Effector memory CD8-positive, alpha-beta T cell (primary cell): ENCODE data around the gene SLC39A3.

Experiments used
- ATAC-seq: fragments of 150-1000 bp; cut with Tn5 transposase; replicated peaks from 2 replicates; pipeline ENCODE4 v1.10.0; 2021; ENCODE audit warnings: mild to moderate bottlenecking, moderate library complexity
- DNase-seq, 3 experiments: peaks; one replicate each; pipeline ENCODE4 v3.0.0; 2021
- H3K27ac Mint-ChIP-seq, 2 donors: one replicate each; pipeline ENCODE4 v1.8.0; 2022; ENCODE audit warnings: mild to moderate bottlenecking in 2 of 2, mixed read lengths in 2 of 2, moderate library complexity in 2 of 2
- H3K27me3 Mint-ChIP-seq, 2 donors: one replicate each; pipeline ENCODE4 v1.8.0; 2022; ENCODE audit warnings: mixed read lengths in 2 of 2
- H3K36me3 Mint-ChIP-seq: one replicate; pipeline ENCODE4 v1.8.0; 2022; ENCODE audit warnings: mild to moderate bottlenecking, moderate library complexity, mixed read lengths; ENCODE audit not compliant: insufficient read depth
- H3K4me1 Mint-ChIP-seq, 2 donors: one replicate each; pipeline ENCODE4 v1.8.0; 2022; ENCODE audit warnings: low read depth in 2 of 2, mixed read lengths in 2 of 2
- H3K4me3 Mint-ChIP-seq, 2 donors: one replicate each; pipeline ENCODE4 v1.8.0; 2022; ENCODE audit warnings: mild to moderate bottlenecking in 2 of 2, mixed read lengths in 2 of 2, moderate library complexity in 2 of 2
- H3K9me3 Mint-ChIP-seq, 2 donors: one replicate each; pipeline ENCODE4 v1.8.0; 2022; ENCODE audit warnings: mixed read lengths in 2 of 2

SLC39A3 gene

GRCh38 chr19:2774953-2775555 lies 35.2 kb upstream of the SLC39A3 start:
- ATAC-seq (no peak), DNase-seq (no peak)
- Mint-ChIP-seq H3K9me3 (no peaks in the 10 kb centered on the region), H3K4me1 (peaks cover 26 to 29% of the 10 kb centered on the region in 2 donors), H3K36me3 (peaks cover 3% of the 10 kb centered on the region), H3K27me3 (no peaks in the 10 kb centered on the region), H3K27ac (peak overlapping the region; percentile 89 to 94), H3K4me3 (peak overlapping the region; percentile 74 to 79)

GRCh38 chr19:2774083-2774679 lies 34.4 kb upstream of the SLC39A3 start:
- ATAC-seq (no peak), DNase-seq (no peak)
- Mint-ChIP-seq H3K27me3 (no peaks in the 10 kb centered on the region), H3K4me3 (no peak overlapping the region), H3K4me1 (peaks cover 24 to 28% of the 10 kb centered on the region in 2 donors), H3K27ac (no peak overlapping the region), H3K36me3 (peaks cover 2% of the 10 kb centered on the region), H3K9me3 (no peaks in the 10 kb centered on the region)

DNA sequence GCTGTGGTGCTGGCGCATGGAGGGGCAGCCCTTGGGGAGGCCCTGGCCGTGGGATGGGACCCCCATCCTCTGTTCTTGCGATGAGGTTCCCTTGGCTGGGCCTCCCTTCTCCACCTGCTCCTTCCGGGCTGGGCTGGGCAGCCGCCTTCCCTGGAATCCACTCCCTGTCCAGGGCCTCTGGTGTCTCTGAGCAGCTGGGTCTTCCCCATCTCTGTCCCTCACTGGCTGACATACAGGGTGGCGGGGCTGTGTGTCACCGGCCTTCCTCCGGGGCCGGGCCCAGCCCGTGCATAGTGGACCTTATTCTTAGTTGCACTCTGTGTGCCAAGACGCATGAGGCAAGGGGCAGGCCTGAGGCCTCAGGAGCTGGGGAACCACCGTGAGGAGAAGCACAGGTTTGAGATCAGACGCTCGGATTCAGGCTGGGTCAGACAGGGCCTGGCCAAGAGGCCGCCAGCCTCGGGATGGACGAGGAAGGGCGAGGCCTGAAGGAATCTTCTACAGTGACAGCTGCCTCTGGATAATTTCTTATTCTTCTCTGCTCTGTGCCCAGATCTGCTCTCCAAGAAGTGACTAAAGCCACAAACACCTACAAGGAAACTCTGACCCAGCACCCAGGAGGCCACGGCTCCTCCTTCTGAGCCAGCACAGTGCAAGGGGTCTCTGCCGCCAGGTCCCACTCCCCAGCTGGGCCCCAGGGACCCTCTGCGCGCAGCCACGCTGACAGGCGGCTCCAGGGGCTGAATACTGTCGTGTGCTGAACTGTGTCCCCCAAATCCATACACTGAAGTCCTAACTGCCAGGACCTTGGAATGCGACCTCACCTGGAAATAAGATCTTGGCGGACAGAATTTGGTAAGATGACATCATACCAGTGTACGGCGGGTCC lies 32.2 kb upstream of the SLC39A3 start:
- peaks cover 24 to 28% of the 10 kb centered on the region in 2 donors for H3K4me1 Mint-ChIP-seq
- no peak overlapping the region for H3K27ac Mint-ChIP-seq
- no peak overlapping the region for H3K4me3 Mint-ChIP-seq
- H3K9me3 Mint-ChIP-seq: no peaks in the 10 kb centered on the region
- ATAC-seq (no peak), DNase-seq (no peak)
- H3K36me3 Mint-ChIP-seq: peaks cover 4% of the 10 kb centered on the region
- no peaks in the 10 kb centered on the region for H3K27me3 Mint-ChIP-seq

DNA sequence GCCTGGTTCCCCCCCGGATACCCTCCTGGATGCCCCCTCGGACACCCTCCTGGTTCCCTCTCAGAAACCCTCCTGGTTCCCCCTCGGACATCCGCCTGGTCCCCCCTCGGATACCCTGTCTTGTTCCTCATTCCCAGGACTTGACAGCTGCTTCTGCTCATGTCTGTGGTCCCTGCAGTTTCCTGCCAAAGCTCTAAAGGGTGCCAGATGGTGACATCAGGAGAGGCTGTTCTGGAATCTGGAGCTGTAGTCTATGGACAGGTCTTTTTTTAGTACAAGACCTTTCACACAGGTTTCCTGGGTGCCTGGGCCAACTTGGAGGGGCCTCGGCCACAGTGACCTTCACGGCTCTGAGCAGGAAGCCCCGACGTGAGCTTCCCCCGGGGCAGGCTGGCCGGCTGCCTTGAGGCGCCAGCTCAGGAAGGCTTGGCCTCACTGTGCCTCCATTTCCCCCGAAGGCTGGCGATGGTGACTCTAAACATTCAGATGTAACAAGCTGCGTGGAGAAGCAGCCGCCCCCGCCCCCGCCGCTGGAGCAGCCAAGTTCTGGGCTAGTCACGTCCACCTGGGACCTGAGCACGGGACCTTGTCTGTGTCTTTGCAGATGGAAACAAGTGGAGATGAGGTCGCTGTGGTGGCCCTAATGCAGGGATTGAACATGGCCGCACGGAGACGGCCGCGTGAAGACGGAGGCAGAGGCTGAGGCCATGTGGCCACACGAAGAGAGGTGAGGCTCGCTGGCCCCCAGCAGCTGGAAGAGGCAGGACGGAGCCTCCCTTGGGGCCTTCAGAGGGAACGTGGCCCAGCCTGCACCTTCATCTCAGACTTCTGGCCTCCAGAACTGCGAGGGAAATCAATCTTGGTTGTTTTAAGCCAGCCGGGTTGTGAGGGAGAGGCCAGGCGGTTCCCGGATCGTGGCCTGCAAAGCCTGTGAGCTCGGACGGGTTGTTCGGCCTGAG lies 30.5 kb upstream of the SLC39A3 start:
- peaks cover 16% of the 10 kb centered on the region in 2 donors for H3K4me1 Mint-ChIP-seq
- no peaks in the 10 kb centered on the region for H3K27me3 Mint-ChIP-seq
- DNase-seq: no peak
- no peak overlapping the region for H3K4me3 Mint-ChIP-seq
- H3K36me3 Mint-ChIP-seq: peaks cover 15% of the 10 kb centered on the region
- H3K27ac Mint-ChIP-seq: peak overlapping the region in 1 of 2 donors; percentile 46
- no peaks in the 10 kb centered on the region for H3K9me3 Mint-ChIP-seq
- ATAC-seq: no peak

DNA sequence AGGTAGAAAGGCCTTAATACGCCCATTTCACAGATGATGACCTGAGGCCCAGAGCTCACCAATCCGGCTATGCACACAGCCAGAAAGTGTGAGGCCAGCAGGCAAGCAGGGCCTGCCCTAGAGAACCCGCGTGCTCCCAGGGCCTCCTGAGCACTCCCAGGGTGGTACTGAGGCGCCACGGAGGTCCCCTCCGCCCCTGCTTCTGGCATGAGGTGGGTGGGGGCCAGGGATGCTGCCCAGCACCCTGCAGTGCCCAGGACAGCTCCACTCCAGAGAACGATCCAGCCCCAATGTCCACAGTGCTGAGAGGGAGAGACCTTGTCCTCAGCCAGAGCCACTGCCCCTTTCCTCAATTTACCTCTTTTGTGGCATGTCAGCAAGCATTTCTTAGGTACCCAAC lies 29.4 kb upstream of the SLC39A3 start:
- peaks cover 24% of the 10 kb centered on the region for H3K36me3 Mint-ChIP-seq
- H3K4me1 Mint-ChIP-seq: peaks cover 5 to 7% of the 10 kb centered on the region in 2 donors
- DNase-seq: no peak
- no peaks in the 10 kb centered on the region for H3K27me3 Mint-ChIP-seq
- ATAC-seq: no peak
- H3K9me3 Mint-ChIP-seq: no peaks in the 10 kb centered on the region
- H3K4me3 Mint-ChIP-seq: no peak overlapping the region
- H3K27ac Mint-ChIP-seq: no peak overlapping the region

GRCh38 chr19:2768365-2769132 lies 28.7 kb upstream of the SLC39A3 start:
- Mint-ChIP-seq H3K27me3 (no peaks in the 10 kb centered on the region), H3K36me3 (peaks cover 30% of the 10 kb centered on the region), H3K27ac (no peak overlapping the region), H3K4me1 (peaks cover 3 to 7% of the 10 kb centered on the region in 2 donors), H3K9me3 (no peaks in the 10 kb centered on the region), H3K4me3 (no peak overlapping the region)
- no peak for ATAC-seq
- no peak for DNase-seq

- H3K36me3 Mint-ChIP-seq: peaks cover 38% of the 10 kb centered on the region
- no peak overlapping the region for H3K4me3 Mint-ChIP-seq
- H3K27me3 Mint-ChIP-seq: no peaks in the 10 kb centered on the region
Measured at GRCh38 chr19:2767688-2768087, 27.9 kb upstream of the SLC39A3 start.

GRCh38 chr19:2766594-2767372 lies 27.0 kb upstream of the SLC39A3 start:
- no peaks in the 10 kb centered on the region for H3K27me3 Mint-ChIP-seq
- ATAC-seq: no peak
- H3K9me3 Mint-ChIP-seq: no peaks in the 10 kb centered on the region
- no peaks in the 10 kb centered on the region for H3K4me1 Mint-ChIP-seq
- no peak overlapping the region for H3K4me3 Mint-ChIP-seq
- no peak overlapping the region for H3K27ac Mint-ChIP-seq
- no peak for DNase-seq
- peaks cover 46% of the 10 kb centered on the region for H3K36me3 Mint-ChIP-seq

More at GRCh38 chr19:2767688-2768087, 27.9 kb upstream of the SLC39A3 start:
- ATAC-seq: no peak
- Mint-ChIP-seq H3K27ac (peak overlapping the region in 1 of 2 donors; percentile 63), H3K9me3 (no peaks in the 10 kb centered on the region), H3K4me1 (peaks cover 3 to 7% of the 10 kb centered on the region in 2 donors)
- no peak for DNase-seq

GRCh38 chr19:2765376-2765775 lies 25.6 kb upstream of the SLC39A3 start:
- H3K9me3 Mint-ChIP-seq: no peaks in the 10 kb centered on the region
- no peak overlapping the region for H3K4me3 Mint-ChIP-seq
- no peaks in the 10 kb centered on the region for H3K27me3 Mint-ChIP-seq
- DNase-seq (no peak), ATAC-seq (no peak)
- H3K27ac Mint-ChIP-seq: peak overlapping the region in 1 of 2 donors; percentile 29
- peaks cover 54% of the 10 kb centered on the region for H3K36me3 Mint-ChIP-seq
- H3K4me1 Mint-ChIP-seq: no peaks in the 10 kb centered on the region

DNA sequence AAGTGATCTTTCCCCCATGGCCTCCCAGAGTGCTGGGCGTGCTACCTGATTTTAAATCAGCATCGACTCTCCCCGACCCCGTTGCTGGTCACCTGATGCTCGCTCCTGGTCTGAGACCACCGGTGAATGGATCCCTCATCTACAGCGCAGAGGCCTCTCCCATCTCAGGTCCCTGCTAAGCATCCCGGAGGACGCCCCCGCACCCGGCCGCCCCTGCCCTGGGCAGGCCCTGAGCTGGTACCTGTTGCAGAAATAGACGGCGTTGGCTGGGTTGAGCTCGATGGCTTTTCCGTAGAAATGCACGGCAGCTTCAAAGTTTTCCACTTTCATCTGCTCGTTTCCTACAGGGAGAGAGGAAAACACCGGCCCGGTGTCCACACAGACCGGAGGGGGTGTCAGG lies 25.1 kb upstream of the SLC39A3 start:
- peaks cover 59% of the 10 kb centered on the region for H3K36me3 Mint-ChIP-seq
- H3K9me3 Mint-ChIP-seq: no peaks in the 10 kb centered on the region
- H3K4me3 Mint-ChIP-seq: no peak overlapping the region
- ATAC-seq (no peak), DNase-seq (no peak)
- no peaks in the 10 kb centered on the region for H3K27me3 Mint-ChIP-seq
- no peak overlapping the region for H3K27ac Mint-ChIP-seq
- H3K4me1 Mint-ChIP-seq: no peaks in the 10 kb centered on the region

DNA sequence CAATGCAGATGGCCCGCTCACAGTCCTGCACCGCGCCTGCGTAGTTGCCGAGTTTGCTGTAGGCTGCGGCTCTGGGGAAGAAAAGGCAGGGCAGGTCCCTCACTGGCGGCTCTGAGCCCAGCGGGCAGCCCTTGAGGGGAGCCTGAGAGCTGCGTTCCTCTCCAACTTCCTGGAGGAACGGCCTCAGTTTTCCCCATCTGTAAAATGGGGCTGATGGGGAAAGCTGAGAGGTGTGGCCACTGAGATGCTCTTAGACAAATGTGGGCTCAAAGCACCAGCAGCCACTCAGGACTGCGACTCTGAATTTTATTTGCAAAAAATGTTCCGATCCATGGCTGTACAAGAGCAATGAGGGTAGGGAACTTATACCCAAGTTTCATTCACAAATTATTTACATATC lies 23.9 kb upstream of the SLC39A3 start:
- H3K27ac Mint-ChIP-seq: no peak overlapping the region
- no peaks in the 10 kb centered on the region for H3K27me3 Mint-ChIP-seq
- ATAC-seq (no peak), DNase-seq (no peak)
- no peak overlapping the region for H3K4me3 Mint-ChIP-seq
- no peaks in the 10 kb centered on the region for H3K9me3 Mint-ChIP-seq
- peaks cover 64% of the 10 kb centered on the region for H3K36me3 Mint-ChIP-seq
- H3K4me1 Mint-ChIP-seq: peaks cover 3 to 6% of the 10 kb centered on the region in 2 donors
